GM19467 (cell line): ENCODE measurements around the gene PRR5L.

Source experiments
- ATAC-seq: cut with Tn5 transposase; IDR thresholded peaks from one replicate; pipeline ENCODE4 v1.9.1; 2021; ENCODE audit warnings: mild to moderate bottlenecking, moderate library complexity; ENCODE audit not compliant: unreplicated experiment

The PRR5L gene

DNA sequence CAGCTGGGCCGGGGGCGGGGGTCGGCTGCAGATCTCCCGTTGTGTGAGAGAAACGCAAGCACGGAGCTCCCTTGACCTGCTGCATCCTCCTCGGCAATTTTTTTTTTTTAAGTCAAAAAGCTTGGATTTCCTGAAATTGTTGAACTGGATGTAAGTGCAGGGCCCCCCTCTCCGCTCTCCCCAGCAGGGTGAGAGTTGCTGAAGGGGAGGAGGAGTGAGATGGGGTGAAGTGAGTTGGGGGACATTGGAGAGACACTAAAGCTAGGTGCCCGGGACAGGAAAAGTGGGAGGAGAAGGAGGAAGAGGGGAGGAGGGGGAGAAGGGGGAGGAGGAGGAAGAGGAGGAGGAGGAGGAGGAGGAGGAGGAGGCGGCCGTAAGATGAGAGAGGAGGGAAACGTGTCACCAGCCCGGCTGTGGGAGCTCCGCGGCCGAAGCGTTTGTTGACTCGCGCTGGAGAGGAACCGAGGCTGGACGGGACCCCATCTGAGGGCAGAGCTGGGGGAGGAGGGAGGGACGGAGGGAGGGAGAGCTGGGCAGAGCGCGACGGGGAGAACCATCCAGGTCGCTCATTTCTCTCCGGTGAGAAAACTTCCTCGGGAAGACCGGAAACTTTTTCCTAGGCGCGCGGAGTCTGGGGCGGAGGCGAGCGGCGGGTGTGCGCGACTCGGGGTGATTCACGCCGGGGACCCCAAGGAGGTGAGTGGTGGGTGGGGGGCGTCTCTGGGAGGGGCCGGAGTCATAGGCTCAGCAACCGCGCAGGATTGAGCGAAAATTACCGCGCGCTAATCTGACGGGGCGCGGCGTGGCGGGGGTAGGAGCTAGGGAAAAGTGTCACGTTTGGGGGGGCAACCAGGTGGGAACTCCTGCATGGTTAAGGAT, 80.2 kb downstream of the PRR5L start:
- no peak for ATAC-seq

GRCh38 chr11:36376888-36377758, 81.0 kb downstream of the PRR5L start:
- ATAC-seq: no peak

DNA sequence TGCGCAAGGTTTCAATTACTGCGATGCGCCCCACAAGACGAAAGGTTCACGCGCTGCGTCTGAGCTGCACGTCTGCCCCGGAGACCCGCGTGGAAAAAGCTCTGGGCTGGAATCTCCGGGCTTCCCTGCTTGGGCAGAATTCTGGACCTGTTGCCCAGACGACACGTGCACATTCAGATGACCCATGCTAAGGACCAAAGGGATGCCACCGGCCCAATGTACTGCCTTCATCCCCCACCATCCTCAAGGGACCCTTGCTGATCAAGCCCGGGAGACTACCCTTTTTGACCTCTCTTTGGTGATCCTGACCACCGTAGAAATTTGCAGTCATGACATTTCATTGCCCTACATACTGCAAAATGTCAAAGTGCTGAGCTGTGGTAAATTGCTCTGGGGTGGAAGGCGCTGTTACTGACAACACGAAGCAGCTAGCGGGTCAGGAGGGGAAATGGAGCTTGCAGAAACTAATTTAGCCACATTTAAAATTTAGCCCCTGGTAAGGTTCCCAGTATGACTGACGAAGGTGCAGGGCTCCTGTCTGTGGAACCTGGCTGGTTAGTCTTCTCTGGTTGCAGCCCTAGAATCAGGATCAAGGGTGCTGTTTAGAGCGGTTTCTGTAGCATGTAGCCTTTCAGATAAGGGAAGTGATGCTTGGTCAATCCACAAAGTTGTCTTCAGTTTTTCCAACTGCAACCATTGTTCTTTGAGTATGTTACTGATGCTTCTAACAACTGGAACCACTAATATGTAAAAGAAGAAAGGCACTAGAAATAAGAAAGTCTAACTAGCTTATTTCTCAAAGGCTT, 81.9 kb downstream of the PRR5L start:
- ATAC-seq: no peak

- ATAC-seq: no peak
These were observed 83.6 kb downstream of the PRR5L start for GRCh38 chr11:36379653-36380052.

DNA sequence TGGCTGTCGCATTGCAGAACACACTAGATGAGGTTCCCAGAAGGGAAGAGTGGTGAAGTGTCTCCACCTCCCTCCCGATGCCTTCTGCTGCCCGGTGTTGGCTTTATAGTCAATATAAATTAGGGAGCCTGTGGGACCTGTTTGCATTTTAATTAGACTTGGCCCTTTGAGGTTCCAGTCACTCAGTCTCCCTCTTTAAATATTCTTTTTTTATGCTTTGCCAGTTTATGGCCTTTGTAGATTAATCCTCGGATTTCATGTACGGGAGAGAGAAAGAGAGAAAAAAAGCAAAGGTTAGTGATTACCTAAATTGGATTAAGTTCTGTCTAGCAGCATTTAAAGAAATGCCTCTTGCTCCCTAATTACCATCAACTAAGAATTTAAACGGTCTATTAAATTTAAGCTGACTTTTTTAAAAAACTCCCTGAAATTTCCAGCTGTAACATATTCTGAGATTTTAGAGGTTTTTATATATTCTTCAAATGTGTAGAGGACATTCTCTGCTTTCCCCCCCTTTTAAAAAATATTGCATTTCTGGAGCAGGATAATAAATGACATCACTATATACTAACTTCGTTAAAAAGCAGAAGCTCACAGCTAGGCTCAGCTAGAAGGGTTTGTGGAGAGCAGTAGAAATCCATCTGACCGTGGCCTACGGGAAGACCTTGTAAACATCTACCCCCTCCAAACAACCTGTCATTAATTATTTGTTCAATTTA, 84.4 kb downstream of the PRR5L start:
- ATAC-seq: no peak

DNA sequence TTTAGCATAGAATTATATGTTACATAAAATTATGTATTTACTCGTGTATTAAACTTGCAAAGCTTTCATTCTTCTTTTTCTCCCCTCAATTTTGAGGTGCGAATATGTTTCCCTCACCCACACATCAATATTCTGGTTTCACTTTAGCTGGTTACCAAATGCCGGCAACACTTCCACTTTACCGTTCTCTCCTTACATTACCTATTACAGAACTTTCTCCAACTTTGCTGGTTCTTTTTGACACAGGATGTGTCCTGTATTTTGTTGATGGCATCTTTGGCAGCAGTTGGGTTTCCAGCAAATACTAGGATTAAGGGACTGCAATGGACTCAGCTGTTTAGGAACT, 84.9 kb downstream of the PRR5L start:
- no peak for ATAC-seq

DNA sequence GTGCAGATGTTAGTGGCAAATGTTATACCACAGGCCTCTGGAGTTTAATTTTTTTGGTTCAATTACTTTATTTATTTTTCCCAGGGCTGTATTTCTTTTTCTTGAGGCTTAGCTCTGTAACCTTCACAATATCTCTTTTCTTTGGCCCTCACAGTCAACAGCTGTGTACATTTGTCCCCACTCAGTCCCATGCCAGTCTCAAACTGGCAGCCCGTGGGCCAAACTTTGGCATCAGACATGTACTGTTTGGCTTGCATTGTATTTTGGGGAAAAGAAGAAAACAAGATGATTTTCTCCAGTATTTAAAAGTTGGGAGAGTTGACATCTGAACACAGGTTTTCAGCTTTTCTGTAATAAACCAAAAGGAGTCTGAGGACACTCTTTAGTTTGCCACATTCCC, 87.1 kb downstream of the PRR5L start:
- ATAC-seq: no peak

DNA sequence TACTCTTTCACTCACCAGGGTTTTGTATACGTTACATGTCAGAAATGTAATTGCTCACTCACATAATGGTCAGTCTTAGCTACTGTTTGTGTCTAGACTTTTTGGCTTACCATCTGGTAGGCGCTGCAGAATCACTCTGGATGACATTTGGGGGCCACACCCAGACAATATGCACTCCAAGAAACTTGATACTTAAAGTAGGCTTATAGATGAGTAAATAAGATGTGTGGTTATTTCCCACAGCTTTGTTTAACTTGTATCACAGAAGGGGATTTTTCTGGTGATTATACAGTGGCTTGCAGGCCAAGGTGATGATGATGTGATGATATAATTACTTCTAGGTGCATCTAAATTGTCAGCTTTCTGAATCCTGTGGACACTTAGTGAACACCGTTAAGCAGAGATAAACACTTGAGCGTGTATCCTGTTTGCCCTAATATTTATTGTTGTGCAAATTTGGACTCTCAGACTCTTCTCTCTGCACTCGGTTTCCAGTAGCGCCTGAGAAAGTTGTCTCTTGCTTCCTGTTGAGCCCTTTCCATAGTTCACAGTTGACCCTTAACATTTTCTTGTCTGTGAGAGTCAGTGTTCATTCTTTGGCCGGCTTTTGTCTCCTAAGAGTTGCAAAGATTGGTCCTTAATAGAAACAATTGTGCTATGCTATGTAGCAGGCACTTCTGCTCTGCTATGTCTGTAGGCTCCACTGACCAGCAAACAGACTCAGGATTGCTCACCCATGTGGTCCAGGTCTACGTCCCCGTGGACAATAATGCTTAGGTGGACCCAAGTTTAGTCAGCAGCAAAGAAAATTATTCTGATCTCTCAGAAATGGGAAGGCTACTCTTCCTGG, 89.3 kb downstream of the PRR5L start:
- ATAC-seq: no peak

GRCh38 chr11:36386411-36386810, 90.3 kb downstream of the PRR5L start:
- ATAC-seq: no peak

DNA sequence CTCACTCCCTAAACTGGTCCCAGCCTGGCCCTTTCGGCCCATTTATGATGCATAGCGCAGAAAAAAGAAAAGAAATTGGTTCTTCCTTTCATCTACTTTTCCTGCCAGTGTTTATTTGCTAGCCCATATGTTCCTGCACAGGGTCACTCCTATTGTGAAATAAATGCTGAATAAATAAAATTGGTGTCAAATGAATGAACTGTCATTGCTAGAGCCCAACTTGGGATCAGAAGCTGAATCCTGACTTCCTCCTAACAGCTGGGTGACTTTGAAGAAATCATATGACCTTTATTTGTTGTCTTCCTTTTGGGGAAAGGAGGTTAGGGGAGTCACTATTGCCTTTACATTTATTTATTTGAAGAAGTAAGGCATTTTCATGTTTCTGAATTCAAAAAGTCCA, 92.0 kb downstream of the PRR5L start:
- no peak for ATAC-seq

DNA sequence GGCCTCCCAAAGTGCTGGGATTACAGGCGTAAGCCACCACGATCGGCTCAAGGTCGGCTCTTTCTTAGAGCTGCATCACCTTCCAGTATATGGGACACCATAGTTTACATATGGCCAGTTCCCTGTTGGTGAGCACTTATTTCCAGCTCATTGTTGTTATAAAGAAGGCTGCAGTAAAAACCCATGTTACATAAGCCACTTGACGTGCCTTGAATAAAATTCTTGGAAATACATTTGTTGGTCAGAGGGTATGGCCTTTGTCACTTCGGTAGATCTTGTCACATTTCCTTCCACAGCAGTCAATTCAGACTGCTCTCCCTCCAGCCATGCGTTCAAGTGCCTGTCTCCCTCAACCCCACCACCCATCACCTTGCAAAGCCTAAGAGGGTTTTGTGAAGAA, 92.9 kb downstream of the PRR5L start:
- no peak for ATAC-seq

GRCh38 chr11:36389811-36390210, 93.7 kb downstream of the PRR5L start:
- ATAC-seq: no peak

GRCh38 chr11:36390963-36391471, 94.9 kb downstream of the PRR5L start:
- no peak for ATAC-seq

DNA sequence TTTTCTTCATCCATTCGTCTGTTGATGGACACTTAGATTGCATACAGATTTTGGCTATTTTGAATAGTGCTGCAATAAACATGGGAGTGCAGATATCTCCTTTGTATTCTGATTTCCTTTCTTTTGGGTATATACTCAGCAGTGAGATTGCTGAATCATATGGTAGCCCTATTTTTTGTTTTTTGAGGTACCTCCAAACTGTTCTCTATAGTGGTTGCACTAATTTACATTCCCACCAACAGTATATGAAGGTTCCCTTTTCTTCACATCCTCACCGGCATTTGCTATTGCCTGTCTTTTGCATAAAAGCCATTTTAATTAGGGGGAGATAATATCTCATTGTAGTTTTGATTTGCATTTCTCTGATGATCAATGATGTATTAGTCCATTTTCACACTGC, 96.1 kb downstream of the PRR5L start:
- no peak for ATAC-seq

DNA sequence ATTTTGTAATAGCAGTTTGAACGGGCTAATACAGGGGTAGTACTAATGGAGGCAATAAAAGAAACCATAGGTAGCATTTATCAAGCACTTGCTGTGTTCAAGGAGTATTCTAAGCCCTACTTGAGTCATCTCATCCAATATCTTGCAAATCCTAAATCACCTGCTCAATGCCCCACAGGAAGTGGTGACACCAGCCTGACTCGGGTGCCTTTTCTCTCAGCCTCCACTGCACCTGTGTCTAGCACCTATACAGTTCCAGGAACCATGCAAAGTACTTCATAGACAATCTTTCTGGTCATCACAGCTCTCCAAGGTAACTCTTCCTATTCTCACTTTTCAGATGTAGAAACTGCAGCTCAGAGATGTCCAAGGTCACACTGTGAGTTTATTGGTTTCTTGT, 98.0 kb downstream of the PRR5L start:
- no peak for ATAC-seq

- no peak for ATAC-seq
These were observed 98.8 kb downstream of the PRR5L start for GRCh38 chr11:36394926-36395325.

GRCh38 chr11:36395978-36396736, 100.1 kb downstream of the PRR5L start:
- ATAC-seq: no peak

DNA sequence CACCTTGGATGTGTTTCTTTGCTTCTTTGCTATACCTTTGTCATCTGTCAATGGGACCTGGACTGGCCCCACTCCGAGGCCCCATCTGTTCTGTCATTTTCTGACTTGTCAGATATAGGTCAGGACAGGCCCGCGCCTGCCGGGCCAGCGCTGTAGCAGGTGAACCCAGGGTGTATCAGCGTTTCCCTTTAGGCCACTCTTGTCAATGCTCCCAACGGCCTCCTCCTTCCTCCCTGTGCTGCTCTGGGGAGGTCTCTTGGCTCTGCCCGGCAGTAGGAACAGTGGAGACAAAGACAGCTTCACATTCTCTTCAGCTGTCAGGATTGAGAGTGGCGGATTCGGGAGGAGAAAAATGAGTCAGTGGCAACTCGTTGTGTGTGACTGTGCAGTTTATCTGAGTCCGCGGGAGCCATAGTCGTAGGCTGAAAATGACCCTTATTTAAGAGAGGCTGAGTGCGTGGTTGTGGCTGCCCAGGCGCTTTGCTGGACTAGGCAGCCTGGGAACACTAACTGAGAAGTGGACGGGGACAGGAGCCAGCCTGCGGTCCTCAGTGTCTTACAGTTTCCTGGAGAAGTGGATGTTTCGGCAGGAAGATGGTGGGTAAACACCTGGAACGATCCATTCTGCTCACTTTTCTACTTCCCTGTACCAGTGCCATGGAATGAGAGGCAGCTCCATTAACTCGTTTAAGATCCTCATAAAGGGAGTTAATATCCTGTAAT, 102.3 kb downstream of the PRR5L start:
- no peak for ATAC-seq
